Thyroid gland (tissue), 4 donors: ENCODE results near the gene HTR4. TPM values are rescaled to one million over a fixed set of nuclear protein-coding genes. Genes with fewer than 3 reads are reported as not detected.
"Not testable (repeated sequence)": the region's sequence is repeated elsewhere in the genome, so short reads cannot be mapped to it uniquely, and the experiment has no call there.

Experiments used
- DNase-seq, 2 donors: peaks; one replicate each; pipeline ENCODE4 v3.0.0-alpha.2; 2019
- H3K27ac ChIP-seq, 3 donors: fragments of 200-600 bp; sonication (generic); 1 replicate in 2 of 3; 2 replicates in 1 of 3; pipeline ENCODE4 v1.5.1; 2016 to 2019; ENCODE audit warnings: mild to moderate bottlenecking in 1 of 3, moderate library complexity in 1 of 3
- H3K27me3 ChIP-seq: fragments of 200-600 bp; sonication (generic); one replicate; pipeline ENCODE4 v1.5.1; 2019
- H3K36me3 ChIP-seq, 2 donors: fragments of 200-600 bp; sonication (generic); one replicate each; pipeline ENCODE4 v1.5.1; 2016 to 2019
- H3K4me1 ChIP-seq, 2 donors: fragments of 200-600 bp; sonication (generic); one replicate each; pipeline ENCODE4 v1.5.1; 2017 to 2019
- H3K4me3 ChIP-seq, 3 donors: fragments of 200-600 bp; sonication (generic); replicated peaks in 1 of 3; 1 replicate in 2 of 3; 2 replicates in 1 of 3; pipeline ENCODE4 v1.5.1; 2016; ENCODE audit warnings: mild to moderate bottlenecking in 1 of 3
- H3K9me3 ChIP-seq: fragments of 200-600 bp; sonication (generic); one replicate; pipeline ENCODE4 v1.5.1; 2017
- CTCF ChIP-seq, 6 experiments: fragments of 200-600 bp in 3 of 6; fragments of 450-650 bp in 3 of 6; sonication (generic) in 3 of 6; IDR thresholded peaks; one replicate each; pipeline ENCODE4 v1.5.1; 2016 to 2019; ENCODE audit warnings: antibody characterized with exemption in 6 of 6, mild to moderate bottlenecking in 2 of 6, inconsistent platforms in 1 of 6, moderate library complexity in 1 of 6
- POLR2A ChIP-seq, 2 donors: fragments of 450-650 bp; IDR thresholded peaks; one replicate each; pipeline ENCODE4 v1.6.1; 2017; ENCODE audit warnings: antibody characterized with exemption in 2 of 2, mild to moderate bottlenecking in 2 of 2, moderate library complexity in 1 of 2
- WGBS, 2 donors: methylation state at CpG; one replicate each; pipeline ENCODE4 v1.1.5; 2017; 5-methylcytosine and 5-hydroxymethylcytosine counted together
- intact Hi-C: fragments of 100-400 bp; cut with DNase I; formaldehyde crosslinking; loops from one replicate; pipeline ENCODE4 v1.15.1; 2023
- total RNA-seq, 4 donors: library from RNA; depleted of rRNA; stranded (reverse); fragments of >200 nt; gene quantifications; one replicate each; pipeline ENCODE4 v1.2.3, GENCODE V29; 2016

Gene HTR4
- total RNA-seq, 4 donors from 2014 or later = not detected

- no peak for TF ChIP-seq CTCF (IDR thresholded peaks at IDR 0.05)
- no peak for TF ChIP-seq POLR2A (IDR thresholded peaks at IDR 0.05)
- H3K27ac ChIP-seq = no peak overlapping the region
- intact Hi-C loops = no loop called here
- no peaks in the 10 kb centered on the region for H3K27me3 ChIP-seq
- H3K36me3 ChIP-seq = no peaks in the 10 kb centered on the region
- DNase-seq = no peak
- H3K9me3 ChIP-seq = no peaks in the 10 kb centered on the region
- no peaks in the 10 kb centered on the region for H3K4me1 ChIP-seq
- WGBS, 2 donors = 83 to 86% methylated on average over 2 of the region's 2 CpGs
- H3K4me3 ChIP-seq = no peak overlapping the region
Measured at GRCh38 chr5:148471379-148471778, 182.9 kb downstream of the HTR4 start.

- no peak for TF ChIP-seq CTCF (IDR thresholded peaks at IDR 0.05)
- TF ChIP-seq POLR2A (IDR thresholded peaks at IDR 0.05) = no peak
- peak in 1 of 2 donors; percentile 13 for DNase-seq
- WGBS, 2 donors = 46 to 58% methylated on average over 4 of the region's 4 CpGs
- Histone ChIP-seq H3K9me3 (no peaks in the 10 kb centered on the region), H3K27me3 (no peaks in the 10 kb centered on the region), H3K36me3 (no peaks in the 10 kb centered on the region), H3K4me1 (no peaks in the 10 kb centered on the region), H3K27ac (no peak overlapping the region), H3K4me3 (no peak overlapping the region)
- intact Hi-C loops = no loop called here
Measured at GRCh38 chr5:148469501-148469935, 184.8 kb downstream of the HTR4 start.

- H3K4me3 ChIP-seq, intact Hi-C loops, H3K36me3 ChIP-seq, H3K27ac ChIP-seq, H3K4me1 ChIP-seq, H3K27me3 ChIP-seq, H3K9me3 ChIP-seq, DNase-seq: not testable (repeated sequence)
- 80 to 89% methylated on average over 5 of the region's 5 CpGs for WGBS, 2 donors
Measured at GRCh38 chr5:148468746-148469145, 185.6 kb downstream of the HTR4 start.

GRCh38 chr5:148467958-148468357 lies 186.4 kb downstream of the HTR4 start:
- Histone ChIP-seq H3K4me3 (no peak overlapping the region), H3K27me3 (no peaks in the 10 kb centered on the region), H3K9me3 (no peaks in the 10 kb centered on the region), H3K36me3 (no peaks in the 10 kb centered on the region), H3K4me1 (no peaks in the 10 kb centered on the region), H3K27ac (no peak overlapping the region)
- DNase-seq = no peak
- intact Hi-C loops = no loop called here
- TF ChIP-seq POLR2A (IDR thresholded peaks at IDR 0.05) (no peak), CTCF (IDR thresholded peaks at IDR 0.05) (no peak)
- 81 to 100% methylated on average over 1 of the region's 1 CpG for WGBS, 2 donors

- WGBS, 2 donors = 64 to 69% methylated on average over 4 of the region's 4 CpGs
- no peaks in the 10 kb centered on the region for H3K9me3 ChIP-seq
Measured at GRCh38 chr5:148466236-148466580, 188.1 kb downstream of the HTR4 start.

More at GRCh38 chr5:148466236-148466580, 188.1 kb downstream of the HTR4 start:
- no peaks in the 10 kb centered on the region for H3K4me1 ChIP-seq
- no peaks in the 10 kb centered on the region for H3K36me3 ChIP-seq
- H3K27ac ChIP-seq = no peak overlapping the region
- no peak for DNase-seq
- intact Hi-C loops = no loop called here
- no peak overlapping the region for H3K4me3 ChIP-seq
- TF ChIP-seq CTCF (IDR thresholded peaks at IDR 0.05) (no peak), POLR2A (IDR thresholded peaks at IDR 0.05) (no peak)
- H3K27me3 ChIP-seq = no peaks in the 10 kb centered on the region
